ENCODE measurements around the gene ATXN7L3B.
"Not testable (repeated sequence)": the region's sequence is repeated elsewhere in the genome, so short reads cannot be mapped to it uniquely, and the experiment has no call there.

ATXN7L3B gene, protein sequence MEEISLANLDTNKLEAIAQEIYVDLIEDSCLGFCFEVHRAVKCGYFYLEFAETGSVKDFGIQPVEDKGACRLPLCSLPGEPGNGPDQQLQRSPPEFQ

GRCh38 chr12:74537707-74538385 is at the start of gene ATXN7L3B:
TSS of gene ATXN7L3B (plus strand) at chr12:74537835. CDS start at chr12:74538113, 278 bp downstream.
- no peak for FAIRE-seq

DNA sequence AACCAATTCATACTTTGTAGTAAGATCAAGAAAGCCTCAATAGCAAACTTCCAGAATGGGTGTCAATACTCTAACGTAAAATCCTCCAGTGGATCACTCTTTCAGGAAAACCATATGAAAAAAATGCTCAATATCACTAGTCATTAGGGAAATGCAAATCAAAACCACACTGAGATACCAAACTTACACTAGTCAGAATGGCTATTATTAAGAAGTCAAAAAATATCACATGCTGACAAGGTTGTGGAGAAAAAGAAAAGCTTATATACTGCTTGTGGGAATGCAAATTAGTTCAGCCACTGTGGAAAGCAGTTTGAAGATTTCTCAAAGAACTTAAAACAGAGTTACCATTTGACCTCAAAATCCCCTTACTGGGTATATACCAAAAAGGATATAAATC is 49.5 kb upstream of the ATXN7L3B start:
- FAIRE-seq = no peak

DNA sequence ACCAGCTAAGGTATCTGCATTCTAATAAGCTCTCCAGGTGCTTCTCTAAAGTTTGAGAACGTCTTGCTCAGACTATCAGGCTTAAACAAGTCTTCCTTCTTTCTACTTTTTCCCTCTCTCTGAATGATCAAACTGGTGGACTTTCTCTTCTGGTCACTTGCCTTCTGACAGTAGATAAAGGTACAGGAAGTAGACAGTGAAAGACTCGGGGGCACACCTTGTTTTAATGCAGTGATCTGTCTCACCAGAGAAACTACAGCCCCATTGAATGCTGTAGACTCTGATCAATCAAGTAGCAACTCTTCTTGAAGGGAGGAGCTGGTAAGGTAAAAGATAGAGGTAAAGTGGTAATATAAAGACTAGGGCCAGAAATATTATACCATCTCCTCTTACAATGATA is 48.1 kb upstream of the ATXN7L3B start:
- FAIRE-seq = no peak

GRCh38 chr12:74490390-74491064 is 47.1 kb upstream of the ATXN7L3B start:
- no peak for FAIRE-seq

GRCh38 chr12:74491374-74491773 is 46.3 kb upstream of the ATXN7L3B start:
- no peak for FAIRE-seq

GRCh38 chr12:74499192-74499591 is 38.4 kb upstream of the ATXN7L3B start:
- no peak for FAIRE-seq

GRCh38 chr12:74508873-74509657 is 28.6 kb upstream of the ATXN7L3B start:
- FAIRE-seq = not testable (repeated sequence)

DNA sequence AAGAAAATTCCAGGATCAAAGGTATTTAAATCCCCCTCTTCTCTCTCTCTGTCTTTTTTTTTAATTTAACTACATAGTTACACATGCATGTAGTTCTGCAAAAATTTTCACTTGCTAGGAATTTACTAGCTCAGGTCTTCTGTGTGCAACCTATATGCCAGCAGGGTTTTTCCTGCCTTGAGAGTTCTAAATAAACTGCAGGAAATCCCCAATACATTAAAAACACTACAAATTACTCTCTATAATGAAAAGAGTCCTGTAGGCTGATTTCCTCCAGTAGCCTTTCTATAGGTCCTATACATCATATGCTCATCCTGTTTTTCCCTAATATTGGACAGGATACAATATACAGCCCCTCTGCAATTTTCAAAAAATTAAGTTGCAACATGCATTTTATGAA is 27.7 kb upstream of the ATXN7L3B start:
- FAIRE-seq = no peak

DNA sequence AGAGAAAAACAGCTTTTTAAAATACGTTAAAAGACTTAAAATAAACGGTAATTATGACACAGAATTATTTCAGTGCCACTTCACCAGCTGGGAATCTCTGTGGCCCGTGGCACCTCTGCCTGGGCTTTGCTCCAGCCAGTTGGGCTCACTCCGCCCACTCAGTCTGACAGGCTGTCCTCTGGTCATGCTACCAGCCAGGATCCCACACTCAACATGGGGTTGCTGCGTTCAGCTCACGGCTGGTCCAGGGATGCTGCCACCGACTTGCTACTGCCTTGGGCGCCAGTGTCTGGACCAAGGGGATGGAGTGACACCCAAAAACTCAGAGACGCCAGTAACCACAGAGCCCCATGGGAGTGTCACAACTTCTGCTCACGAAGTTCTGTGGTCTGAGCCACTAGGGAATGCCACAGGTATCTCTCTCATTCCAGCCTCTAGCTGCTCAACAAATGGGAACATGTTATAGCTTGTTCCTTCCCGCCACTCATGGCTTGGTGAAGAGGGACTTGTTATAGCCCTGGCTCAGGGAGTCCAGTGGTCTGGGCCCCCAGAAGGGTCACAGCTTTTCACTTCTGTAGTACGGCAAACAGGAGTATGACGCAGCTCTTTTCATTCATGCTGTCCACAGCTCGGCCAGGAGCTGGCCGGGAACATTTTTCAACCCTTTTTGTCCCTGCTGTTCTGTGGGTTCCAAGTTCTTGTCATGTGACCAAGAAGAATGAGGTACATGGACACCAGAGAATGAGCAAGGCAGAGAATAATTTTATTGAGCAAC is 23.4 kb upstream of the ATXN7L3B start:
- FAIRE-seq = no peak

DNA sequence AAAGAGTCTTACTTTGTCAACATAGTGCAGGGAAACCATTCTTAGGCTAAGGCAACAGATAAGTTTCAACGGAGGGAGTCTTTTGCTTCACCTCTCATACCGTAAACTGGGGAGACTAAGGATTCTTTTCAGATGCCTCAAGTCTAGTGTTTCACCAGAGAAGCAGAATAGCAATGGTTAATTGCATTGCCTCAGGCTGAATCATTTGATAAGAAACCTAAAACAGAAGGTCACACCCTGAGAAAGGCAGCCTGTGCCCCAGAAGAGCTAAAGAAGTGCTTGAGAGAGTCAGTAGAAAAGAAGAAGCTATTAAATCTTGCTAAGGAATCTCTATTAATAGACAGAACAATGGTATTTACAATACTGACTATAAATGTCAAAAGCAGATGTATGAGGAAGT is 21.8 kb upstream of the ATXN7L3B start:
- no peak for FAIRE-seq

DNA sequence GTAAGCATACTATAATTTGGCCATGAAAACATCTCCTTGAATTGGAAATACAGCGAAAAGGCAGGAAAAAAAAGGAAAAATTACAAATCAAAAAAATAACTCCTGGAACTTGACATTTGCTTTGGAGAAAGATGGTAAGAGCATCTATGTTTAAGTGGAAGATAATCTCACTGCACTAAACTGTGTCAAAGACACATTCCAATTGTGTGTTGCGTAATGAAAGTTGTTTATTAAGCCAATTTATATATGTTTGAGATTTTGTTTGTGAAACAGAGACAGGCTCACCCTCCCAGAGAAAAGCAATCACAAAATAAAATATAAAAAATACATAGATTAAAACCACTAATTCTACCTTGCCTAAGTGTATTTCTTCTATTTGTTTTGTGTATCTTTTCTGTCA is 11.1 kb upstream of the ATXN7L3B start:
- FAIRE-seq = no peak

DNA sequence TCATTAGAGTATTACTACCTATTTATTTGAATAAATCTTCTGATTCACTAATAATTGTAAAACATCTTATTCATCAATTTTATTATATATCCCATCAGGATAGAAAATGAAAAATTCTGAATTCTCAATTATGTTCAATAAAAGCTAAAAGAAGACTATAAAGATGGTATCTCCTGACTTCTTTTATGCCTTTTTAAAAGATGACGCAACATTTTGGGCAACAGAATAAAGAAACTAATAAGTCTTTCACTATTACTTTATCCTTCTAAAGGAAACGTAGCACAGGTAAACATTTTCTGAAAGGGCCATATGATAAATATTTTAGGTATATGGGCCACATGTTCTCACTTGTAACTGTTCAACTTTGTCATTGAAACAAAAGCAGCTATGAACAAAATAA is 10.1 kb upstream of the ATXN7L3B start:
- no peak for FAIRE-seq

GRCh38 chr12:74530676-74531075 is 7.0 kb upstream of the ATXN7L3B start:
- no peak for FAIRE-seq

GRCh38 chr12:74535536-74535935 is 2.1 kb upstream of the ATXN7L3B start:
- no peak for FAIRE-seq

DNA sequence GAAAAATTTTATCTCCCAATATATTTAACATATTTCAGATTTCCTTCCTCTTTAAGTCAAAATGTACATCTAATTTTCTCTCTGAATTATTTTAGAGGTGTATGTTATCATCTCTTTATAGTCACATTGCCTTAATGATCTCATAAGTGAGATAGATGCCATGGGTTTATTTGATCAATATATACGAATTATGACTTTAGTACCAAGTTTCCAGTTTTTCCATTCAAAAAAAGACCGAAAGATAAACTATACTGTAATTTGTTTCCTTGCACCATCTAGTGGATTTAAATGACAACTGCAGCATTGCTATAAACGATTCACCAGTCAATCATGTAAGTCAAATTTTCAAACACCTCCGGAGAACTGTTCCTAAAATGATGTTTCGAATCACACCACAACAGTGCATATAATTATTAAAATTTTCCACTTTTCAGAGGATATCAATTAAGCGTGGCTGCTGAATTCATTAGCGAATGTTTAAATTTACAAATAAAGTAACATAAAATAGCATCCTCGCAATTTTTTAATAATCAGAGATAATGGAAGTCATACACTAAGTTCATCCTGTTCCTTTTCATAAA is 419 bp upstream of the ATXN7L3B start:
- peak; percentile 95 for FAIRE-seq

- no peak for FAIRE-seq
These were observed 1.0 kb downstream of the ATXN7L3B start for GRCh38 chr12:74538491-74539258.

- FAIRE-seq = no peak
These were observed 1.6 kb downstream of the ATXN7L3B start for GRCh38 chr12:74539261-74539660.

GRCh38 chr12:74539765-74540526 is 2.3 kb downstream of the ATXN7L3B start:
- FAIRE-seq = no peak

DNA sequence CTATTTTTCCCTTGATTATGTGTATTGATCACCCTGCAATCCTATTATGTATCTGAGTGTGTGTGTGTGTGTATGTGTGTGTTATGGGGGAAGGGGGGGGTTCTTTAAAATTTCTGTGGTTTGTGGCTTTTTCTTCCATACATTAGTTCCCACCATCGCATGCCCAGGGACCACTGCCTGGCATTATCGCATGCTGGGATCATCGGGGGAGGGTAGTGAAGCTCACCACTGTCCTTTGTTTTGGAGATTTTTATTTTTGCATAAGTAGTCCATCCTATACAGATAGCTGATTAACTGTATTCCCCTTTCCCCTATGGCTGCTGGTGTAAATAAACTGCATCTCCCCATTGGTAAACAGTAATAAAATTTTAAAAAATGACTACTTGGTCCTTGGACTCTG is 3.4 kb downstream of the ATXN7L3B start:
- FAIRE-seq = no peak

- FAIRE-seq = no peak
These were observed 9.6 kb downstream of the ATXN7L3B start for GRCh38 chr12:74547249-74547648.

DNA sequence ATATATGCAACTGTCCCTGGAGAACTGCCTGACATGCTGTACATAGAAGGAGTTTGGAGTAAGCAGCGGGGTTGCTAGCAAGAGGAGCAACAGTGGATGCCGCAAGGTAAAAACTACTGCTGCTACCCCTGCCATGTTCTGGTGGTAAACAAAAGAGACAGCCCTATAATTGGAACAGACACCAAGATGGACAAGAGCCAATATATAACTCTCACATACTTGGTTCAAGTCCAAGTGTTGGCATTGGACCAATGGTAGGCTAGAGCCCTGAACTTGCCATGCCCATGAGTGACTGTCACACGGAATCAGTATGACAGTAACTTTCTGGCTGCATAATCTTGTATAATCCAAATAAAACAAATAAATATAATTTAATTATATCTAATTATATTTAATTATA is 13.7 kb downstream of the ATXN7L3B start:
- no peak for FAIRE-seq

Data from G401.6 (cell line).